GM12892 (cell line): Measurements from ENCODE around the gene ABL1.

Experiments
- DNase-seq: peaks from one replicate; pipeline ENCODE4 v3.0.0; 2011; ENCODE audit not compliant: insufficient read length
- FAIRE-seq: peaks from 2 replicates; lab custom pipeline; 2011; peaks lifted over from hg19 to GRCh38; lab: Jason Lieb, UNC
- POLR2A ChIP-seq: IDR thresholded peaks from 2 replicates; pipeline ENCODE4 v1.6.1; 2011; ENCODE audit warnings: low read depth, low read length, control low read depth
- POLR2AphosphoS5 ChIP-seq: IDR thresholded peaks from 2 replicates; pipeline ENCODE4 v1.6.1; 2011; ENCODE audit warnings: low read depth, low read length, control low read depth
- TAF1 ChIP-seq: IDR thresholded peaks from 2 replicates; pipeline ENCODE4 v1.6.1; 2011; ENCODE audit warnings: low read depth, mild to moderate bottlenecking, control low read depth, low read length, borderline replicate concordance

ABL1 gene

GRCh38 chr9:130805510-130806326 lies 29.3 kb upstream of the ABL1 start:
- FAIRE-seq (no peak), DNase-seq (no peak)
- TF ChIP-seq TAF1: no peak
- TF ChIP-seq POLR2A: no peak

- TF ChIP-seq TAF1 (no peak), POLR2AphosphoS5 (no peak), POLR2A (no peak)
- DNase-seq (no peak), FAIRE-seq (no peak)
Observed at GRCh38 chr9:130806327-130806716, 28.7 kb upstream of the ABL1 start.

DNA sequence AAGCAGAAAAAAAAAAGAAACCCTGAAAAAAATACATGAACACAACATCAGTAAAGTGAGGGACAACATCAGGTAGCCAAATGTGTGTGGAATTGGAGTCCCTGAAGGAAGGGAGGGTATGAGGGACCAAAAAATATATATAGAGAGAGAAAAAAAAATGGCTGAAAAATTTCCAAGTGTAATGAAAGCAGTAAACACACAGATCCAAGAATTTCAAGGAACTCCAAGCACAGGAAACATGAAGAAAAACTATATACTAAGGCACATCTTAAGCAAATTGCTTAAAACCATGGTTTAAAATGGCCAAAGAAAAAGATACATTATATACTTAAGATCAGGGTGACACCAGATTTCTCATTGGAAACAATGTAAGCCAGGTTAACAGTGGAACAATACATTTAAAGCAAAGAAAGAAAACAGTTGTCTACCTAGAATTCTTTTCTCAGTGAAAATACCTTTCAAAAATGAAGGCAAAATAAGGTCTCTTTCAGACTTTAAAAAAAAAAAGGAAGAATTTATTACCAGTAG lies 24.4 kb upstream of the ABL1 start:
- TF ChIP-seq TAF1: no peak
- no peak for TF ChIP-seq POLR2A
- TF ChIP-seq POLR2AphosphoS5: no peak
- DNase-seq: no peak
- no peak for FAIRE-seq

DNA sequence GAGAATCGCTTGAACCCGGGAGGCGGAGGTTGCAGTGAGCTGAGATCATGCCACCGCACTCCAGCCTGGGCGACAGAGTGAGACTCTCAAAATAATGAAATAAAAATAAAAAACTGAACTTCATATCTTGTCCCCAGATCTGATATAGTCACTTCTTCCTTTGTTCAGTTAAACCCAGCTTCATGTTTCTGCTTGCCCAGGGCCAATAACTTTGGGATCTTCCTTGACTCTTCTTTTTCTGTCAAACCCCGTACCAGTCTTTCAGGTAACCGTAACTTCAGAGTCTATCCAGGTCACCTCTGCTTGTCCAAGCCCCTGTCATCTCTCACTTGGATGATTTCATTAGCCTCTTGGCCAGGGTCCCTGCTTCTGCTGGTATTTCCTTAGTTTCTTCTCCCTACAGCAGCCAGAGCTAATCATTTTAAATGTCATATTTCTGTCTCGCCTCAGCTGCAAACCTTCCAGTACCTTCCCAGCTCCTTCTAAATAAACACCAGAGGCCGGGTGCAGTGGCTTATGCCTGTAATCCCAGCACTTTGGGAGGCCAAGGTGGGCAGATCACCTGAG lies 19.7 kb upstream of the ABL1 start:
- TF ChIP-seq POLR2AphosphoS5 (no peak), POLR2A (no peak), TAF1 (no peak)
- DNase-seq: no peak
- FAIRE-seq: no peak

DNA sequence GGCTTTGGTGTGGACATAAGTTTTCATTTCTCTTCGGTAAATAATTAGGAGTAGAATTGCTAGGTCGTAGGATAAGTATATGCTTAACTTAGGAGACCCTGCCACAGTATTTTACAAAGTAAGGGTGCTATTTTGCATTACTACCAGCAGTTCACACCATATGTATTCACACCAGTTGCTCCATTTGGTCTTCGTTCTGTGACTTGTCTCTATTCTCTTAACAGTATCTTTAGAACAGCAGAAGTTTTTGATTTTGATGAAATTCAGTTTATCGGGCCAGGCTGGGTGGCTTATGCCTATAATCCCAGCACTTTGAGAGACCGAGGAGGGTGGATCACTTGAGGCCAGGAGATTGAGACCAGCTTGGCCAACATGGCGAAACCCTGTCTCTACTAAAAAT lies 17.1 kb upstream of the ABL1 start:
- TF ChIP-seq POLR2A: no peak
- TF ChIP-seq TAF1: no peak
- no peak for TF ChIP-seq POLR2AphosphoS5
- DNase-seq: no peak
- no peak for FAIRE-seq

DNA sequence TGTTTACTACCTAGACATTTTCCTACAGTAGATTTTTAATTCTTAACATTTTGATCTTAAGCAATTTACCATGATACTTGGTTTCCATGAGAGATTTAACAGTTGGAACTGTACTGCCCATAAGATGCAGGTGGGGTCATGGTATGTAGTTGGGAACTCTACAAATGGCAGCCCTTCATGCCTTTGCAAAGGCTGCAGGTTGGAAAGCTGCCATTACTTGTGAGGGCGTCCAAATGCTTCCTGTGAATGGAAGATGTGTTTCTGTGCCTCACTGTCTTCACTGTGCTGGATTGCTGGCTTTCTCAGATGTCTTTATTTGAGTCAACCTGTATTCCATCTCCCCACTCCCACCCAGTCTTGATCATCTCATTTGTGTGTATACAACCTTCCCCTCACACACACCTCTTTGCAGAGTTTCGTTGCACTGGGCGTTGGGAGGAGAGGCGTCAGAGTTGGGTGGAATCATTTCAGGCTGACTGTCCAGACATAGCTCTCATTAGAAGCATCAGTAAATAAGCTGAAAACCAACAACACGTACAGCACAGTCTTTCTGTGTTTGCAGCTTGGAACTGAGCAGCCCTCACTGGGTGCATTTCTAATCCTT lies 14.8 kb upstream of the ABL1 start:
- no peak for TF ChIP-seq TAF1
- no peak for TF ChIP-seq POLR2AphosphoS5
- no peak for TF ChIP-seq POLR2A
- FAIRE-seq: no peak
- no peak for DNase-seq

DNA sequence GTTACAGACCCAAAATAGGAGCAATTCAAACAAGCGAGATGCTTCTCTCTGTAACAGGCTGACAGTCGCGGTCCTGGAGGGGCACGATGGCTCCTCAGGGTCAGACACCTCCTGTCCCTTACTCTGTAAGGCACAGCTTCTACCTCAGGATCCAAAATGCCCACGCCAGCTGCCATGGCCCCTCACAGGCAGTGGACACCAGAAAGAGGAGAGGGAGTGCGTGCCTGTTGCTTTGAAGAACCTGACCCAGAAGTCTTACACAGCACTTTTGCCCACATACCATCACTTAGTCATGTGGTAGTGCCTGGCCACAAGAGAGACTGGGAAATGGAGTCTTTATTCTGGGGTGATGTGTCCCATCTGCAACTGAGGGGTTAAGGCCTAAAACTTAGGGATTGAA lies 11.6 kb upstream of the ABL1 start:
- TF ChIP-seq POLR2A (no peak), POLR2AphosphoS5 (no peak), TAF1 (no peak)
- FAIRE-seq (no peak), DNase-seq (no peak)

DNA sequence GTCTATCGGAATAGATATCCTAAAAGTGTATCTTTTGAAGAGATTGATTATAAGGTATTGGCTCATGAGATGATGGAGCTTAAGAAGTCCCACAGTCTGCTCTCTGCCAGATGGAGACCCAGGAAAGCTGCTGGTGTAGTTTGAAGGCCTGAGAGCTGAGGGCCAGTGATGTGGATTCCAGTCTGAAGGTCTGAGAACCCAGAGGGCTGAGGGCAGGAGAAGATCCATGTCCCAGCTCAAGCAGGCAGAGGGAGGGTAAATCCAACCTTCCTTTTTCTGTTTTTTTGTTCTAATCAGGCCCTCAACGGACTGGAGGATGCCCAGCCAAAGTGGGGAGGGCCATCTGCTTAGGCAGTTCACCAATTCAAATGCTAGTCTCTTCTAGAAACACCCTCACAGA lies 11.0 kb upstream of the ABL1 start:
- TF ChIP-seq TAF1: no peak
- no peak for TF ChIP-seq POLR2A
- TF ChIP-seq POLR2AphosphoS5: no peak
- no peak for DNase-seq
- FAIRE-seq: no peak

GRCh38 chr9:130824643-130825350 lies 10.3 kb upstream of the ABL1 start:
- TF ChIP-seq POLR2AphosphoS5: no peak
- TF ChIP-seq TAF1: no peak
- no peak for TF ChIP-seq POLR2A
- FAIRE-seq (no peak), DNase-seq (no peak)

GRCh38 chr9:130825351-130825651 lies 9.8 kb upstream of the ABL1 start:
- DNase-seq: no peak
- TF ChIP-seq POLR2A (no peak), TAF1 (no peak), POLR2AphosphoS5 (no peak)
- FAIRE-seq: no peak

GRCh38 chr9:130825809-130826208 lies 9.2 kb upstream of the ABL1 start:
- no peak for DNase-seq
- FAIRE-seq: no peak
- TF ChIP-seq POLR2A (no peak), TAF1 (no peak), POLR2AphosphoS5 (no peak)
